Progenitor cell of endocrine pancreas (in vitro differentiated cells): Measurements from ENCODE around the gene MRFAP1. TPM values are rescaled to one million over a fixed set of nuclear protein-coding genes. Genes with fewer than 3 reads are reported as not detected.
A peak's percentile ranks its signal among the peaks of the same experiment; 100 is the strongest.

Experiments
- DNase-seq: peaks from one replicate; pipeline ENCODE4 v3.0.0; 2021; ENCODE audit warnings: low spot score; ENCODE audit not compliant: unreplicated experiment
- H3K27ac Mint-ChIP-seq: 2 replicates; pipeline ENCODE4 v1.8.0; 2021; ENCODE audit warnings: mild to moderate bottlenecking, moderate library complexity, mixed read lengths
- H3K27me3 Mint-ChIP-seq: 2 replicates; pipeline ENCODE4 v1.8.0; 2021; ENCODE audit warnings: mixed read lengths
- H3K36me3 Mint-ChIP-seq: 2 replicates; pipeline ENCODE4 v1.8.0; 2022; ENCODE audit warnings: mixed read lengths; ENCODE audit not compliant: insufficient read depth
- H3K4me1 Mint-ChIP-seq: 2 replicates; pipeline ENCODE4 v1.8.0; 2021; ENCODE audit warnings: low read depth, mixed read lengths
- H3K4me3 Mint-ChIP-seq: 2 replicates; pipeline ENCODE4 v1.8.0; 2021; ENCODE audit warnings: low read depth, mild to moderate bottlenecking, moderate library complexity, mixed read lengths
- H3K9me3 Mint-ChIP-seq: 2 replicates; pipeline ENCODE4 v1.8.0; 2021; ENCODE audit warnings: low read depth, mixed read lengths
- total RNA-seq: library from RNA; stranded (reverse); gene quantifications from 2 replicates; pipeline ENCODE4 v1.2.1, GENCODE V29; 2021
- TF ChIP-seq, protein P1 (sequence below): fragments of 200-600 bp; sonication (generic); IDR thresholded peaks from one replicate; pipeline ENCODE4 v1.5.0; 2021; ENCODE audit warnings: antibody characterized with exemption, mild to moderate bottlenecking; ENCODE audit not compliant: unreplicated experiment

MRFAP1 gene
- total RNA-seq, 1 donor from 2014 or later = 223 TPM

DNA sequence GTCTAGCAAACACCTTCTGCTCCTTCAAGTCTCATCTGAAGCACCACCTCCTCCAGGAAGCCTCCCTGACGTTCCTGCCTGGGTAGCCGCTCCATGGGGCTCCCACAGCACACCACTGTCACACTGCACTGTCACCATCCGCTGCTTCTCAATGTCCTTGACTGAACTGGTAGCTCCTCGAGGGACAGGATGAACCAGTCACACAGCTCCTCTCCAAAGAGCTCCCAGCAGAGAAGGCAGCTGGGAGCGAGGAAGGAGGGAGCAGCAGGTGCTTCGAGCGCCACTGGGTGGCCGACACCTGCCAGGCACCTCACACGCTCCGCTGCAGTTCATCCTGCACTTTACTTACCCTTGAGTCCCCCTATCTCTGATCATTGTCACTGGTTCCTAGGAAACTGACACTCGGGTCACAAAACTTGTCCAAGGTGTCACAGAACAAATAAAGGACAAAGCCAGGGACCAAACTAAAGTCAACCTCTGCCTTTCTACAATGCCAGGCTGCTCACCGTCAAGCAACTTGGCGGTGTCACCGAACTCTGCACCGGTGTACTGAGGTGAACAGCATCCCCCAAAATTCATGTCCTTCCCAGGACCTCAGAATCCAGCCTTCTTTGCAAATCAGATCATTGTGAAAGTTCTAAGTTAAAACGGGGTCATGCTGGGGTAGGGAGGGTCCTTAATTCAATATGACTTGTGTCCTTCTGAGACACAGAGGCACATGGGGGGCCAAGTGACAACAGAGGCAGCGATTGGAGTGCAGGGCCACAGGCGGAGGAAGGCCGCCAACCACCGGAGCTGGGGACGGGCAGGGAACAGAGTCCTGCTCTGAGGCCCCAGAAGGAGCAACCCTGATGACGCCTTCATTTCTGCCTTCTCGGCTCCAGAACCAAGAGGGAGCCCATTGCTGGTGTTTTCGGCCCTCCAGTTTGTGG lies 47.7 kb downstream of the MRFAP1 start:
- no peak for DNase-seq
- Mint-ChIP-seq H3K4me1 (peaks cover 34% of the 10 kb centered on the region), H3K9me3 (no peaks in the 10 kb centered on the region), H3K27me3 (no peaks in the 10 kb centered on the region), H3K36me3 (peaks cover 2% of the 10 kb centered on the region), H3K4me3 (peak overlapping the region; percentile 25), H3K27ac (peak overlapping the region; percentile 99)
- TF ChIP-seq, protein P1, sequence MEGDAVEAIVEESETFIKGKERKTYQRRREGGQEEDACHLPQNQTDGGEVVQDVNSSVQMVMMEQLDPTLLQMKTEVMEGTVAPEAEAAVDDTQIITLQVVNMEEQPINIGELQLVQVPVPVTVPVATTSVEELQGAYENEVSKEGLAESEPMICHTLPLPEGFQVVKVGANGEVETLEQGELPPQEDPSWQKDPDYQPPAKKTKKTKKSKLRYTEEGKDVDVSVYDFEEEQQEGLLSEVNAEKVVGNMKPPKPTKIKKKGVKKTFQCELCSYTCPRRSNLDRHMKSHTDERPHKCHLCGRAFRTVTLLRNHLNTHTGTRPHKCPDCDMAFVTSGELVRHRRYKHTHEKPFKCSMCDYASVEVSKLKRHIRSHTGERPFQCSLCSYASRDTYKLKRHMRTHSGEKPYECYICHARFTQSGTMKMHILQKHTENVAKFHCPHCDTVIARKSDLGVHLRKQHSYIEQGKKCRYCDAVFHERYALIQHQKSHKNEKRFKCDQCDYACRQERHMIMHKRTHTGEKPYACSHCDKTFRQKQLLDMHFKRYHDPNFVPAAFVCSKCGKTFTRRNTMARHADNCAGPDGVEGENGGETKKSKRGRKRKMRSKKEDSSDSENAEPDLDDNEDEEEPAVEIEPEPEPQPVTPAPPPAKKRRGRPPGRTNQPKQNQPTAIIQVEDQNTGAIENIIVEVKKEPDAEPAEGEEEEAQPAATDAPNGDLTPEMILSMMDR = peak; percentile 55

DNA sequence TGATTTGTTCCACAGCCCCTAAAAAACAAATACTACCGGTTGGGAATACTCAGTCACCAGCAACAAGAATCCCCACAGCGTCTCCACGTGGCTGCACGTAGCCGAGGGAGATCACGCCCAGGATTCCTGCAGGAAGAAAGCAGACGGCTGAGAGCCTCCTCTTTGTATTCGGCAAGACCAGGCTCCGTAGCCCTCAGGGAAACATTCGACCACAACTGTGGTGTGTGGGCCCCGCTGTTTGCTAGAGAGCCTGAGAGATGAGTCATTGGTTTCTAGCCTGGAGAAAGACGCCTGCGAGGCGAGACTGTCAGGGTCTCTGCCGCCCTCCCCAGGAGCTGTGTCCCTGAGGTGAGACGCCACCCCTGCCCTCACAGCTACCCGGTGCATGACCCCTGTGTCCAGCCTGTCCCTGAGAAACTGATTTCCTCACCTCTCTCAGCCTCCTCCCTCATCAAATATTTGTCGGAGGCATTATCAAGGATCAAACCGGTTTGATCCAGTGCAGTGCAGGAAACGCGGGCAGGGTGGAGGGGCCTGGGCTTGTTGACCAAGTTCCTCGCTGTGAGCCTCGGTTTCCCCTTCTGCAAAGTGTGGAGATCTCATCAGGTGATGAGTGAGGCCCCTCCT lies 48.5 kb downstream of the MRFAP1 start:
- peak overlapping the region; percentile 21 for H3K4me3 Mint-ChIP-seq
- DNase-seq = peak; percentile 47

DNA sequence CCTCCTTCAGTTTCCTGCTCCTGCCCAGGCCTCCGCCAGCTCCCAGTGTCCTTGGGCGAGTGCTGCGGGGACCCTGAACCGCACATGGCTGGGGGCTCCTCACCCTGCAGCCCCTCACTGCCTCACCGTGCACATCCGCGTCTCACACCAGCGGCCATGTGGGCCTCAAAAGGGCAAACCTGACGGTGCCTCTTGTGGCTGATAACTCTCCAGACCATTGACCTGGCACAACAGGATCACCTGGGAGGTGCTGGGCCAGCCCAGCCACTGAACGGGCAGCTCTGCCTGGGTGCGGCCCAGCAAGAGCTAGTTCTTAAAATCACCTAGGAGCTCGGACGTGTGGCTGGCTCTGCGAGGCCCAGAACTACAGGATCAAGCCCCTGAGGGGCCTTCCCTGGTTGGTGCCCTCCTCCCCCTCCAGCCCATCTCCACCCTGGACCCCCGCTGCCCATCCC lies 49.0 kb downstream of the MRFAP1 start:
- H3K4me3 Mint-ChIP-seq = no peak overlapping the region
- H3K27ac Mint-ChIP-seq = peak overlapping the region; percentile 99

More for the DNA sequence above, 48.5 kb downstream of the MRFAP1 start:
- peak overlapping the region; percentile 99 for H3K27ac Mint-ChIP-seq
- TF ChIP-seq, protein P1 = peak; percentile 15
- peaks cover 2% of the 10 kb centered on the region for H3K36me3 Mint-ChIP-seq
- H3K4me1 Mint-ChIP-seq = peaks cover 39% of the 10 kb centered on the region
- no peaks in the 10 kb centered on the region for H3K27me3 Mint-ChIP-seq
- H3K9me3 Mint-ChIP-seq = no peaks in the 10 kb centered on the region

More for the DNA sequence above, 49.0 kb downstream of the MRFAP1 start:
- peaks cover 2% of the 10 kb centered on the region for H3K36me3 Mint-ChIP-seq
- H3K4me1 Mint-ChIP-seq = peaks cover 39% of the 10 kb centered on the region
- H3K9me3 Mint-ChIP-seq = no peaks in the 10 kb centered on the region
- no peak for DNase-seq
- TF ChIP-seq, protein P1 = no peak
- no peaks in the 10 kb centered on the region for H3K27me3 Mint-ChIP-seq

Other genes with a start within 250 kb of the MRFAP1 start
- 0.19 and 0.29 TPM in 2 replicates for gene PPP2R2C, start 168.1 kb upstream of the MRFAP1 start, total RNA-seq
- gene MAN2B2, start 65.5 kb upstream of the MRFAP1 start, total RNA-seq = 25.4 and 26.2 TPM in 2 replicates
- gene S100P, start 53.2 kb downstream of the MRFAP1 start, total RNA-seq = 1.3 and 3.5 TPM in 2 replicates
- 64.9 and 69.3 TPM in 2 replicates for gene MRFAP1L1, start 69.2 kb downstream of the MRFAP1 start, total RNA-seq
- gene BLOC1S4, start 75.5 kb downstream of the MRFAP1 start, total RNA-seq = 18.8 and 20.0 TPM in 2 replicates
- 50.3 and 52.8 TPM in 2 replicates for gene KIAA0232, start 142.0 kb downstream of the MRFAP1 start, total RNA-seq